ENCODE data around the gene CTTNBP2.

- TF ChIP-seq CTCF (IDR thresholded peaks at IDR 0.05) (no peak), EZH2 (IDR thresholded peaks at IDR 0.05; ENCODE audit: borderline replicate concordance, insufficient read depth, low read depth, low read length, poor library complexity, severe bottlenecking) (no peak)
These were observed 16.4 kb upstream of the CTTNBP2 start for GRCh38 chr7:117889611-117890010.
